Progenitor cell of endocrine pancreas (in vitro differentiated cells): ENCODE results near the gene DRD4. TPM values are rescaled to one million over a fixed set of nuclear protein-coding genes. Genes with fewer than 3 reads are reported as not detected.
"Not testable (repeated sequence)": the region's sequence is repeated elsewhere in the genome, so short reads cannot be mapped to it uniquely, and the experiment has no call there.

Experiments
- DNase-seq: peaks from one replicate; pipeline ENCODE4 v3.0.0; 2021; ENCODE audit warnings: low spot score; ENCODE audit not compliant: unreplicated experiment
- H3K27ac Mint-ChIP-seq: 2 replicates; pipeline ENCODE4 v1.8.0; 2021; ENCODE audit warnings: mild to moderate bottlenecking, moderate library complexity, mixed read lengths
- H3K27me3 Mint-ChIP-seq: 2 replicates; pipeline ENCODE4 v1.8.0; 2021; ENCODE audit warnings: mixed read lengths
- H3K36me3 Mint-ChIP-seq: 2 replicates; pipeline ENCODE4 v1.8.0; 2022; ENCODE audit warnings: mixed read lengths; ENCODE audit not compliant: insufficient read depth
- H3K4me1 Mint-ChIP-seq: 2 replicates; pipeline ENCODE4 v1.8.0; 2021; ENCODE audit warnings: low read depth, mixed read lengths
- H3K4me3 Mint-ChIP-seq: 2 replicates; pipeline ENCODE4 v1.8.0; 2021; ENCODE audit warnings: low read depth, mild to moderate bottlenecking, moderate library complexity, mixed read lengths
- H3K9me3 Mint-ChIP-seq: 2 replicates; pipeline ENCODE4 v1.8.0; 2021; ENCODE audit warnings: low read depth, mixed read lengths
- CTCF ChIP-seq: fragments of 200-600 bp; sonication (generic); IDR thresholded peaks from one replicate; pipeline ENCODE4 v1.5.0; 2021; ENCODE audit warnings: antibody characterized with exemption, mild to moderate bottlenecking; ENCODE audit not compliant: unreplicated experiment
- total RNA-seq: library from RNA; stranded (reverse); gene quantifications from 2 replicates; pipeline ENCODE4 v1.2.1, GENCODE V29; 2021

The DRD4 gene
- total RNA-seq, 1 donor from 2014 or later: 2.7 TPM

GRCh38 chr11:653837-654236, 16.8 kb downstream of the DRD4 start:
- peaks cover 6% of the 10 kb centered on the region for H3K4me1 Mint-ChIP-seq
- H3K4me3 Mint-ChIP-seq: no peak overlapping the region
- H3K27ac Mint-ChIP-seq: no peak overlapping the region
- TF ChIP-seq CTCF: no peak
- no peak for DNase-seq
- H3K9me3 Mint-ChIP-seq: no peaks in the 10 kb centered on the region
- no peaks in the 10 kb centered on the region for H3K27me3 Mint-ChIP-seq
- H3K36me3 Mint-ChIP-seq: peaks cover 10% of the 10 kb centered on the region

GRCh38 chr11:654444-654843, 17.4 kb downstream of the DRD4 start:
- H3K9me3 Mint-ChIP-seq, H3K4me1 Mint-ChIP-seq, H3K27me3 Mint-ChIP-seq, H3K36me3 Mint-ChIP-seq, H3K27ac Mint-ChIP-seq, DNase-seq, H3K4me3 Mint-ChIP-seq: not testable (repeated sequence)

- TF ChIP-seq CTCF: no peak
- Mint-ChIP-seq H3K4me3 (no peak overlapping the region), H3K9me3 (no peaks in the 10 kb centered on the region), H3K27me3 (no peaks in the 10 kb centered on the region), H3K36me3 (peaks cover 10% of the 10 kb centered on the region), H3K4me1 (peaks cover 6% of the 10 kb centered on the region), H3K27ac (no peak overlapping the region)
- DNase-seq: no peak
Observed at GRCh38 chr11:655036-655726, 18.1 kb downstream of the DRD4 start.

- no peak for TF ChIP-seq CTCF
- Mint-ChIP-seq H3K27me3 (no peaks in the 10 kb centered on the region), H3K27ac (no peak overlapping the region), H3K4me3 (no peak overlapping the region), H3K9me3 (no peaks in the 10 kb centered on the region), H3K36me3 (peaks cover 8% of the 10 kb centered on the region), H3K4me1 (peaks cover 6% of the 10 kb centered on the region)
- DNase-seq: no peak
Observed at GRCh38 chr11:656426-656825, 19.4 kb downstream of the DRD4 start.

- no peak for TF ChIP-seq CTCF
- Mint-ChIP-seq H3K9me3 (no peaks in the 10 kb centered on the region), H3K36me3 (peaks cover 7% of the 10 kb centered on the region), H3K27me3 (no peaks in the 10 kb centered on the region), H3K4me1 (peaks cover 6% of the 10 kb centered on the region), H3K27ac (no peak overlapping the region), H3K4me3 (no peak overlapping the region)
- no peak for DNase-seq
Observed at GRCh38 chr11:656866-657265, 19.8 kb downstream of the DRD4 start.

GRCh38 chr11:657691-658126, 20.6 kb downstream of the DRD4 start:
- no peak overlapping the region for H3K27ac Mint-ChIP-seq
- TF ChIP-seq CTCF: no peak
- H3K9me3 Mint-ChIP-seq: no peaks in the 10 kb centered on the region
- no peak for DNase-seq
- no peaks in the 10 kb centered on the region for H3K27me3 Mint-ChIP-seq
- H3K4me3 Mint-ChIP-seq: no peak overlapping the region
- H3K36me3 Mint-ChIP-seq: peaks cover 5% of the 10 kb centered on the region
- H3K4me1 Mint-ChIP-seq: peaks cover 6% of the 10 kb centered on the region
